ENCODE results near the gene ZNF467.

Gene ZNF467

GRCh38 chr7:149806726-149807125 is 33.3 kb upstream of the ZNF467 start:
- DNase-seq (ENCODE audit: low spot score), result no peak

- DNase-seq (ENCODE audit: low spot score), result no peak
Measured at GRCh38 chr7:149804106-149804505, 30.7 kb upstream of the ZNF467 start.

- DNase-seq (ENCODE audit: low spot score), result no peak
Measured at GRCh38 chr7:149803551-149804074, 30.2 kb upstream of the ZNF467 start.

GRCh38 chr7:149802966-149803365 is 29.6 kb upstream of the ZNF467 start:
- no peak for DNase-seq (ENCODE audit: low spot score)

- no peak for DNase-seq (ENCODE audit: low spot score)
Measured at GRCh38 chr7:149801816-149802215, 28.4 kb upstream of the ZNF467 start.

- DNase-seq (ENCODE audit: low spot score), result no peak
Measured at GRCh38 chr7:149801002-149801566, 27.7 kb upstream of the ZNF467 start.

GRCh38 chr7:149800169-149800555 is 26.8 kb upstream of the ZNF467 start:
- DNase-seq (ENCODE audit: low spot score), result no peak

- DNase-seq (ENCODE audit: low spot score), result no peak
Measured at GRCh38 chr7:149799397-149800168, 26.2 kb upstream of the ZNF467 start.

GRCh38 chr7:149797771-149798170 is 24.4 kb upstream of the ZNF467 start:
- DNase-seq (ENCODE audit: low spot score), result no peak

- no peak for DNase-seq (ENCODE audit: low spot score)
Measured at GRCh38 chr7:149796287-149796860, 23.0 kb upstream of the ZNF467 start.

- no peak for DNase-seq (ENCODE audit: low spot score)
Measured at GRCh38 chr7:149795126-149795525, 21.7 kb upstream of the ZNF467 start.

GRCh38 chr7:149794661-149795060 is 21.3 kb upstream of the ZNF467 start:
- DNase-seq (ENCODE audit: low spot score), result no peak

GRCh38 chr7:149793261-149793660 is 19.9 kb upstream of the ZNF467 start:
- no peak for DNase-seq (ENCODE audit: low spot score)

GRCh38 chr7:149792220-149792595 is 18.8 kb upstream of the ZNF467 start:
- DNase-seq (ENCODE audit: low spot score), result no peak

- no peak for DNase-seq (ENCODE audit: low spot score)
Measured at GRCh38 chr7:149791411-149792219, 18.2 kb upstream of the ZNF467 start.

GRCh38 chr7:149790754-149791360 is 17.5 kb upstream of the ZNF467 start:
- DNase-seq (ENCODE audit: low spot score), result no peak

- DNase-seq (ENCODE audit: low spot score), result peak; percentile 6
Measured at GRCh38 chr7:149790146-149790548, 16.8 kb upstream of the ZNF467 start.

- DNase-seq (ENCODE audit: low spot score), result no peak
Measured at GRCh38 chr7:149789101-149789500, 15.7 kb upstream of the ZNF467 start.

GRCh38 chr7:149788300-149788851 is 15.0 kb upstream of the ZNF467 start:
- DNase-seq (ENCODE audit: low spot score), result no peak

- DNase-seq (ENCODE audit: low spot score), result peak; percentile 37
Measured at GRCh38 chr7:149787428-149788299, 14.3 kb upstream of the ZNF467 start.

- DNase-seq (ENCODE audit: low spot score), result no peak
Measured at GRCh38 chr7:149785983-149786382, 12.6 kb upstream of the ZNF467 start.
